SH-SY5Y (cell line): Measurements from ENCODE around the gene CEP170.

Source experiments
- GATA2 ChIP-seq: IDR thresholded peaks from 2 replicates; pipeline ENCODE4 v1.6.1; 2011; ENCODE audit warnings: mild to moderate bottlenecking, low read depth, low read length
- GATA3 ChIP-seq: IDR thresholded peaks from 2 replicates; pipeline ENCODE4 v1.6.1; 2011; ENCODE audit warnings: low read depth, mild to moderate bottlenecking, low read length, moderate library complexity

- TF ChIP-seq GATA2 = no peak
- TF ChIP-seq GATA3 = no peak
Measured at GRCh38 chr1:243230914-243231313, 24.2 kb downstream of the CEP170 start.
